HepG2 (cell line): ENCODE data around the gene SYNE1. TPM values are rescaled to one million over a fixed set of nuclear protein-coding genes. Genes with fewer than 3 reads are reported as not detected.

Source experiments
- ATF1 ChIP-seq: IDR thresholded peaks from 2 replicates; pipeline ENCODE4 v1.6.1; 2016; ENCODE audit warnings: mild to moderate bottlenecking, control low read depth
- BRCA1 ChIP-seq: sonication (generic); formaldehyde crosslinking; IDR thresholded peaks from 2 replicates; pipeline ENCODE4 v1.4.0; 2020; ENCODE audit warnings: missing genetic modification reagents
- CREM ChIP-seq, 2 experiments: sonication (generic) in 1 of 2; formaldehyde crosslinking in 1 of 2; IDR thresholded peaks; 2 replicates each; pipeline versions ENCODE4 v1.4.0 to v1.6.1; 2016 to 2020; ENCODE audit warnings: antibody characterized with exemption in 1 of 2, mild to moderate bottlenecking in 1 of 2, missing genetic modification reagents in 1 of 2
- CTCF ChIP-seq: sonication (generic); formaldehyde crosslinking; IDR thresholded peaks from 2 replicates; pipeline ENCODE4 v1.5.0; 2020; ENCODE audit warnings: mild to moderate bottlenecking, missing genetic modification reagents, moderate library complexity
- GRHL1 ChIP-seq: sonication (generic); formaldehyde crosslinking; conservative IDR thresholded peaks from 2 replicates; pipeline ENCODE4 v1.8.0; 2022; ENCODE audit warnings: missing genetic modification reagents
- HIC2 ChIP-seq: sonication (generic); formaldehyde crosslinking; IDR thresholded peaks from 2 replicates; pipeline ENCODE4 v1.9.0; 2022; ENCODE audit warnings: low read depth, missing genetic modification reagents
- HOXA5 ChIP-seq: sonication (generic); formaldehyde crosslinking; IDR thresholded peaks from 2 replicates; pipeline ENCODE4 v1.4.0; 2020; ENCODE audit warnings: missing genetic modification reagents
- LCORL ChIP-seq, 2 experiments: fragments of 450-650 bp in 1 of 2; sonication (generic) in 1 of 2; formaldehyde crosslinking in 1 of 2; IDR thresholded peaks; 2 replicates each; pipeline versions ENCODE4 v1.5.0 to v1.6.1; 2017 to 2020; ENCODE audit warnings: antibody characterized with exemption in 1 of 2, missing genetic modification reagents in 1 of 2
- MXD4 ChIP-seq: IDR thresholded peaks from 2 replicates; pipeline ENCODE4 v1.6.1; 2016; ENCODE audit warnings: mild to moderate bottlenecking, missing biosample characterization, missing genetic modification reagents
- NR0B2 ChIP-seq: sonication (generic); formaldehyde crosslinking; IDR thresholded peaks from 2 replicates; pipeline ENCODE4 v1.4.0; 2020; ENCODE audit warnings: mild to moderate bottlenecking, missing genetic modification reagents
- PAWR ChIP-seq: sonication (generic); formaldehyde crosslinking; IDR thresholded peaks from 2 replicates; pipeline ENCODE4 v1.4.0; 2020; ENCODE audit warnings: missing genetic modification reagents, mild to moderate bottlenecking, borderline replicate concordance
- PBX2 ChIP-seq: IDR thresholded peaks from 2 replicates; pipeline ENCODE4 v1.6.1; 2016; ENCODE audit warnings: control low read depth
- PCBP2 ChIP-seq: fragments of 200-400 bp; formaldehyde crosslinking; optimal IDR thresholded peaks from 2 replicates; pipeline ENCODE3; 2018; ENCODE audit warnings: low read length, low read depth; ENCODE audit not compliant: poor library complexity, severe bottlenecking
- RXRB ChIP-seq: IDR thresholded peaks from 2 replicates; pipeline ENCODE4 v1.6.1; 2016; ENCODE audit warnings: borderline replicate concordance, missing genetic modification reagents, missing compliant biosample characterization
- SMC3 ChIP-seq: IDR thresholded peaks from 2 replicates; pipeline ENCODE4 v1.6.1; 2011; ENCODE audit warnings: low read length, improper control_type of control experiment
- SP5 ChIP-seq: IDR thresholded peaks from 2 replicates; pipeline ENCODE4 v1.6.1; 2016; ENCODE audit warnings: low read depth, borderline replicate concordance
- ZNF256 ChIP-seq: sonication (generic); formaldehyde crosslinking; conservative IDR thresholded peaks from 2 replicates; pipeline ENCODE4 v1.4.0; 2020; ENCODE audit warnings: missing genetic modification reagents
- ZNF563 ChIP-seq: sonication (generic); formaldehyde crosslinking; IDR thresholded peaks from 2 replicates; pipeline ENCODE4 v1.8.0; 2022; ENCODE audit warnings: mild to moderate bottlenecking, moderate library complexity, missing genetic modification reagents
- ZNF598 ChIP-seq: sonication (generic); formaldehyde crosslinking; IDR thresholded peaks from 2 replicates; pipeline ENCODE4 v1.5.1; 2020; ENCODE audit warnings: mild to moderate bottlenecking, missing genetic modification reagents, borderline replicate concordance
- polyA plus RNA-seq, 8 experiments: library from polyadenylated mRNA; depleted of rRNA in 3 of 8; stranded (reverse) in 7 of 8; unstranded in 1 of 8; fragments of >200 nt; fragmentation: Illumina TruSeq in 4 of 8; extraction: Trizol in 4 of 8; gene quantifications; 2 replicates each; pipeline versions ENCODE4 v1.2.1 to v1.2.3, GENCODE V29; 2011 to 2016; ENCODE audit warnings: low read depth in 4 of 8, missing spikeins in 1 of 8, mixed read lengths in 1 of 8; ENCODE audit not compliant: insufficient read depth in 1 of 8
- total RNA-seq, 5 experiments: library from RNA; depleted of rRNA; stranded (reverse); fragments of >200 nt; fragmentation: Illumina TruSeq; extraction: Trizol; gene quantifications; 2 replicates each; pipeline ENCODE4 v1.2.3, GENCODE V29; 2016; ENCODE audit warnings: low read depth in 1 of 5

Gene SYNE1
- total and polyA plus RNA-seq, 2 of the 13 experiments (the other 11 are each of a cell fraction or from before 2014, with no cell fraction given), result 5.5 to 15.9 TPM

- TF ChIP-seq BRCA1 (CRISPR knock-in tag) (no peak), LCORL (IDR thresholded peaks at IDR 0.05) (no peak), LCORL (CRISPR knock-in tag; IDR thresholded peaks at IDR 0.05) (no peak), PAWR (no peak), ZNF598 (CRISPR knock-in tag) (0 out of 2 replicates have a peak, but pooled peaks have one; percentile 25), PBX2 (CRISPR knock-in tag) (no peak), NR0B2 (CRISPR knock-in tag) (no peak), MXD4 (0 out of 2 replicates have a peak, but pooled peaks have one; percentile 28), CTCF (peak; percentile 87), SP5 (CRISPR knock-in tag) (0 out of 2 replicates have a peak, but pooled peaks have one; percentile 16), ZNF256 (CRISPR knock-in tag) (no peak; the same call in 1 of the 2 replicates), PCBP2 (no peak), SMC3 (peak; percentile 90), CREM (IDR thresholded peaks at IDR 0.05) (no peak), CREM (CRISPR knock-in tag; IDR thresholded peaks at IDR 0.05) (no peak), HOXA5 (CRISPR knock-in tag) (0 out of 2 replicates have a peak, but pooled peaks have one; percentile 17), GRHL1 (CRISPR knock-in tag) (no peak), ZNF563 (CRISPR knock-in tag) (no peak), HIC2 (CRISPR knock-in tag) (no peak), RXRB (CRISPR knock-in tag) (peak; percentile 31; the same call in 1 of the 2 replicates), ATF1 (no peak)
These were observed 298.6 kb downstream of the SYNE1 start (continued) for GRCh38 chr6:152338335-152339125.
